ENCODE data around the gene IFT122. TPM values are rescaled to one million over a fixed set of nuclear protein-coding genes. Genes with fewer than 3 reads are reported as not detected.

IFT122 gene
- total RNA-seq, 1 donor from 2014 or later = 17.7 TPM

- DNase-seq (ENCODE audit: low read depth) = no peak
- no peaks in the 10 kb centered on the region for H3K36me3 ChIP-seq (ENCODE audit: insufficient read depth, low read length)
These were observed 18.7 kb upstream of the IFT122 start for GRCh38 chr3:129421236-129421883.

DNA sequence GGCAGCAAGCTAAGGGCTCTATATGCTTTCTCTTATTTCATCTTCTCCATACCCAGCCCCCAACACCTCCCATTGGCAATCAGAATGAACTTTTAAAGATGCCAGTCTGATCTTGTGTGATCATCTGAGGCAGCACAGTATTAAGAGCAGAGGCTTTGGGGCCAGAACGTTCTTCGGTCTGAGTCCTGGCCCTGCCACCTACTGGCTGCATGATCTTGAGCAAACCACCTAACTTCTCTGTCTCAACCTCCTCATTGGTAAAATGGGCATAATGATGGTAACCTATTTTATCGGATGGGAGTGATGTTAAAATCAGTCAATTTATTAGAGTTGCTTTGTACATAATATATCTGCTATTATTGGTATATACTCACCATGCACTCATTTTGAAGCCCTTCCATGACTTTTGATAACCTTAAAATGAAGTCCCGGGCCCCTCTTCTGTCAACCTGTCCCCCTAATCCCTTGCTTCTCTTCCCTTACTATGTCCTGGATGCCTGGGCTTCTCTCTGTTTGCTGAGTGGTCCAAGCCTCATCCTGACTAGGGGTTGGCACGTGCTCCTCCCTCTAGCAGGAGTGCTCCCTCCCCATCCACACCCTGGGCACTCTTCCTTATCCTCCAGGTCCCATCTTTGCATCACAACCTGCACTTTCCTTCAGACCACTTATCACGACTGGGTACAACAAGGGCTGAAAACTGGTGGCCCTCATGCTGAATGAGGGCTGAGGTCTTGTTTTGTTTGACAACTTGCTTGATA is 17.9 kb upstream of the IFT122 start:
- Mint-ChIP-seq H3K4me3 (ENCODE audit: unreplicated experiment) (no peak overlapping the region), H3K36me3 (ENCODE audit: low read depth, unreplicated experiment) (no peaks in the 10 kb centered on the region), H3K4me1 (ENCODE audit: low read depth, unreplicated experiment) (peaks cover 13% of the 10 kb centered on the region), H3K27ac (ENCODE audit: unreplicated experiment) (no peak overlapping the region), H3K27me3 (ENCODE audit: low read depth, unreplicated experiment) (peaks cover 3% of the 10 kb centered on the region), H3K9me3 (ENCODE audit: unreplicated experiment) (no peaks in the 10 kb centered on the region)
- DNase-seq (ENCODE audit: low read depth) = no peak
- no peak overlapping the region for H3K27ac ChIP-seq (ENCODE audit: low read depth, low read length)
- no peak for TF ChIP-seq CTCF (IDR thresholded peaks at IDR 0.05; ENCODE audit: insufficient read depth, low read depth, low read length)
- TF ChIP-seq EZH2 (IDR thresholded peaks at IDR 0.05; ENCODE audit: insufficient read depth, low read length) = no peak
- no peaks in the 10 kb centered on the region for H3K4me1 ChIP-seq (ENCODE audit: insufficient read depth, low read length)
- H3K79me2 ChIP-seq (ENCODE audit: insufficient read depth, low read length) = no peaks in the 10 kb centered on the region
- no peak overlapping the region for H3K4me3 ChIP-seq (ENCODE audit: insufficient read depth, low read depth, low read length)
- H4K20me1 ChIP-seq (ENCODE audit: insufficient read depth, low read length) = no peaks in the 10 kb centered on the region
- H3K4me2 ChIP-seq (ENCODE audit: low read length) = no peak overlapping the region
- no peak overlapping the region for H3K9ac ChIP-seq (ENCODE audit: low read length)
- H3K36me3 ChIP-seq (ENCODE audit: insufficient read depth, low read length) = no peaks in the 10 kb centered on the region
- H3K9me3 ChIP-seq (ENCODE audit: insufficient read depth, low read depth, low read length) = no peaks in the 10 kb centered on the region
- H3K27me3 ChIP-seq (ENCODE audit: insufficient read depth, low read length) = peaks cover 9% of the 10 kb centered on the region
- no peak overlapping the region for H2AFZ ChIP-seq (ENCODE audit: low read depth, low read length)
- FAIRE-seq = no peak

More at GRCh38 chr3:129421236-129421883, 18.7 kb upstream of the IFT122 start:
- Mint-ChIP-seq H3K27me3 (ENCODE audit: low read depth, unreplicated experiment) (peaks cover 3% of the 10 kb centered on the region), H3K27ac (ENCODE audit: unreplicated experiment) (no peak overlapping the region), H3K4me1 (ENCODE audit: low read depth, unreplicated experiment) (peaks cover 13% of the 10 kb centered on the region), H3K36me3 (ENCODE audit: low read depth, unreplicated experiment) (no peaks in the 10 kb centered on the region), H3K9me3 (ENCODE audit: unreplicated experiment) (no peaks in the 10 kb centered on the region), H3K4me3 (ENCODE audit: unreplicated experiment) (no peak overlapping the region)
- Histone ChIP-seq H3K9ac (ENCODE audit: low read length) (no peak overlapping the region), H3K27me3 (ENCODE audit: insufficient read depth, low read length) (peaks cover 9% of the 10 kb centered on the region), H3K27ac (ENCODE audit: low read depth, low read length) (no peak overlapping the region), H4K20me1 (ENCODE audit: insufficient read depth, low read length) (no peaks in the 10 kb centered on the region), H3K79me2 (ENCODE audit: insufficient read depth, low read length) (no peaks in the 10 kb centered on the region), H2AFZ (ENCODE audit: low read depth, low read length) (no peak overlapping the region), H3K4me1 (ENCODE audit: insufficient read depth, low read length) (no peaks in the 10 kb centered on the region), H3K9me3 (ENCODE audit: insufficient read depth, low read depth, low read length) (no peaks in the 10 kb centered on the region), H3K4me2 (ENCODE audit: low read length) (no peak overlapping the region), H3K4me3 (ENCODE audit: insufficient read depth, low read depth, low read length) (no peak overlapping the region)
- no peak for TF ChIP-seq EZH2 (IDR thresholded peaks at IDR 0.05; ENCODE audit: insufficient read depth, low read length)
- TF ChIP-seq CTCF (IDR thresholded peaks at IDR 0.05; ENCODE audit: insufficient read depth, low read depth, low read length) = no peak
- FAIRE-seq = no peak

DNA sequence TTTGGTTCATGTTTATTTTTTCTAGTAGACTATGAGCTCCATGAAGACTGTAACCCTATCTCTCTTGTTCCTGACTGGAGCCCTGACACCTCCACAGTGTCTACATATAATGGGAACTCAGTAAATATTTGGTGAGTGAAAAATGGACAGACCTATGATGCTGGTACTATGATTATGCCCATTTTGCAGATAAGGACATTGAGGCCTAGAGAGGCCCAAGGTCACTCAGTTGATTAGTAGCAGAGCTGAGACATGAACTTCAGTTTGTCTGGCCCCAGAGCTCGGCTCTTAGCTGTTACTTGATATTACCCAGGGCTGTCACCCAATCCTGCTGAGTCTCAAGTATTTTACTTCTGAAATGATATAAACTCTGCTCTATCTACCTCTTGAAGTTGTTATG is 17.1 kb upstream of the IFT122 start:
- peaks cover 13% of the 10 kb centered on the region for H3K4me1 Mint-ChIP-seq (ENCODE audit: low read depth, unreplicated experiment)
- no peaks in the 10 kb centered on the region for H3K36me3 Mint-ChIP-seq (ENCODE audit: low read depth, unreplicated experiment)
- FAIRE-seq (no peak), DNase-seq (ENCODE audit: low read depth) (no peak)
- no peak overlapping the region for H3K4me3 Mint-ChIP-seq (ENCODE audit: unreplicated experiment)
- Histone ChIP-seq H3K4me1 (ENCODE audit: insufficient read depth, low read length) (no peaks in the 10 kb centered on the region), H2AFZ (ENCODE audit: low read depth, low read length) (no peak overlapping the region), H3K9ac (ENCODE audit: low read length) (no peak overlapping the region), H3K79me2 (ENCODE audit: insufficient read depth, low read length) (no peaks in the 10 kb centered on the region), H3K27ac (ENCODE audit: low read depth, low read length) (no peak overlapping the region), H3K27me3 (ENCODE audit: insufficient read depth, low read length) (peaks cover 9% of the 10 kb centered on the region), H3K4me2 (ENCODE audit: low read length) (no peak overlapping the region), H3K36me3 (ENCODE audit: insufficient read depth, low read length) (no peaks in the 10 kb centered on the region), H4K20me1 (ENCODE audit: insufficient read depth, low read length) (no peaks in the 10 kb centered on the region), H3K9me3 (ENCODE audit: insufficient read depth, low read depth, low read length) (no peaks in the 10 kb centered on the region), H3K4me3 (ENCODE audit: insufficient read depth, low read depth, low read length) (no peak overlapping the region)
- no peak for TF ChIP-seq EZH2 (IDR thresholded peaks at IDR 0.05; ENCODE audit: insufficient read depth, low read length)
- TF ChIP-seq CTCF (IDR thresholded peaks at IDR 0.05; ENCODE audit: insufficient read depth, low read depth, low read length) = no peak
- peaks cover 4% of the 10 kb centered on the region for H3K27me3 Mint-ChIP-seq (ENCODE audit: low read depth, unreplicated experiment)
- no peaks in the 10 kb centered on the region for H3K9me3 Mint-ChIP-seq (ENCODE audit: unreplicated experiment)
- no peak overlapping the region for H3K27ac Mint-ChIP-seq (ENCODE audit: unreplicated experiment)
